Left lung (tissue), 10 donors: Measurements from ENCODE around the gene SRPX2. TPM values are rescaled to one million over a fixed set of nuclear protein-coding genes. Genes with fewer than 3 reads are reported as not detected.

Experiments used
- ATAC-seq: fragments of 200-7000 bp; cut with Tn5 transposase; one replicate; pipeline ENCODE4 v1.9.1; 2020; ENCODE audit warnings: moderate library complexity
- DNase-seq, 4 donors: peaks; one replicate each; pipeline ENCODE4 v3.0.0-alpha.2; 2013 to 2020
- H3K27ac ChIP-seq, 2 donors: fragments of 200-600 bp; sonication (generic) in 1 of 2; one replicate each; pipeline versions ENCODE4 v1.5.0 to v1.8.0; 2020 to 2021
- H3K27me3 ChIP-seq, 2 donors: fragments of 200-600 bp; sonication (generic) in 1 of 2; one replicate each; pipeline versions ENCODE4 v1.5.0 to v1.8.0; 2020 to 2021
- H3K36me3 ChIP-seq, 2 donors: fragments of 200-600 bp; sonication (generic) in 1 of 2; one replicate each; pipeline versions ENCODE4 v1.5.0 to v1.8.0; 2020 to 2021
- H3K4me1 ChIP-seq, 2 donors: fragments of 200-600 bp; one replicate each; pipeline ENCODE4 v1.8.0; 2021
- H3K4me3 ChIP-seq, 2 donors: fragments of 200-600 bp; sonication (generic) in 1 of 2; one replicate each; pipeline versions ENCODE4 v1.5.0 to v1.8.0; 2020 to 2021; ENCODE audit warnings: mild to moderate bottlenecking in 1 of 2
- H3K9me3 ChIP-seq, 2 donors: fragments of 200-600 bp; sonication (generic) in 1 of 2; one replicate each; pipeline versions ENCODE4 v1.5.0 to v1.8.0; 2020 to 2021
- CTCF ChIP-seq, 2 donors: fragments of 200-600 bp; sonication (generic) in 1 of 2; IDR thresholded peaks; one replicate each; pipeline versions ENCODE4 v1.5.0 to v1.8.0; 2021; ENCODE audit warnings: antibody characterized with exemption in 2 of 2
- intact Hi-C, 2 donors: fragments of 100-400 bp; cut with DNase I; formaldehyde crosslinking; loops; one replicate each; pipeline versions ENCODE4 v1.11.2 to v1.14.2; 2022
- polyA plus RNA-seq, 6 donors: library from polyadenylated mRNA; unstranded; fragments of 120-200 nt; gene quantifications; one replicate each; pipeline ENCODE4 v1.2.1, GENCODE V29; 2013; ENCODE audit not compliant: insufficient read length in 6 of 6
- total RNA-seq, 2 donors: library from RNA; stranded (reverse); fragmentation: NEBNext Ultra II Directional; extraction: Animal tissue kit (Norgen Biotek cat#: 25700); gene quantifications; one replicate each; pipeline ENCODE4 v1.2.1, GENCODE V29; 2021
- donor health status: DM: no; HTN: yes; CAD: no.
- donor health status: DM: no; HTN: no; CAD: no.

Gene SRPX2
- total and polyA plus RNA-seq, 8 donors, result 25.1 to 39.0 (median 34.1) TPM

DNA sequence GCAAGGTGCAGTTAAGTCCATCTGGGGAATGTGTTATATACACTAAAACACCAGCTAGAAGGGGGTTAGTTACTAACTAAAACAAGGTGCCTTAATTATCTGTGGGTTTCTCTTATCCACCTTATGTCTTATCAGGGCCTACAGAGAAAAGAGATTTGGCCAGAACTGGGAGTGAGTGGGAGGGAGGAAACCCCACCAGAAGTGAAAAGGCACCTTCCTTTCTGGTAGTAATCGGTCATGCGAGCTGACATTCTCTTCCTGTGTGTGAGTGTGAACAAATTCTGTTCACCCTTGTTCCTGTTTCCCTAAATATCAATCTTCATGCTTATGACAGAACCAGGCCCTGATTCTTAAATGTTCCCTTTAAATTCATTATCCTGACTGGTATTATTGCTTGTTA, 43.5 kb downstream of the SRPX2 start:
- H3K9me3 ChIP-seq, result no peaks in the 10 kb centered on the region
- no peaks in the 10 kb centered on the region for H3K36me3 ChIP-seq
- no peak overlapping the region for H3K4me3 ChIP-seq
- peaks cover 0 to 3% of the 10 kb centered on the region in 2 donors for H3K27me3 ChIP-seq
- H3K27ac ChIP-seq, result no peak overlapping the region
- TF ChIP-seq CTCF (IDR thresholded peaks at IDR 0.05), result no peak
- no peaks in the 10 kb centered on the region for H3K4me1 ChIP-seq
- ATAC-seq, result no peak
- no peak for DNase-seq
- intact Hi-C loops, result loop anchor here in 1 of 2 donors (5.0 kb wide), 1 partner anchor 80 kb away; no protein-coding TSS in a partner anchor

DNA sequence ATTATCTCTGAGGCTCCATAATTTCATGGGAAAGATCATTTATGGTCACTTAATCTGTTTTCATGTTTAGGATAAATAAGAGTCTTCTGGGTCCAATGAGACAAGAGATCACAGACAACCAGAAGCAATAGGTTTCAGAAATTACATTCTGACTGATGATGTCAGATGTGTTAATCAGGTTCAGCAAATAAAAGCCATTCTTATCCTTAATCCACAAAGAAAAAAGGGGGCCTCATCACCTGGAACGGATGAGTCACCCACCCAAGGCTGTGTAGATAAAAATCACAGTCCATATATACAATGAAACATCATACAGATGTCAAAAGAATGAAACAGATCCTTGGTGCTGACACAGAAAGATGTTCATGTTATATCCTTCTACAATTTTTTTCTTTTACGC, 51.3 kb downstream of the SRPX2 start:
- Histone ChIP-seq H3K9me3 (no peaks in the 10 kb centered on the region), H3K4me3 (no peak overlapping the region), H3K27ac (no peak overlapping the region), H3K27me3 (peaks cover 0 to 9% of the 10 kb centered on the region in 2 donors), H3K36me3 (no peaks in the 10 kb centered on the region), H3K4me1 (no peaks in the 10 kb centered on the region)
- no peak for TF ChIP-seq CTCF (IDR thresholded peaks at IDR 0.05)
- intact Hi-C loops, result no loop called here
- DNase-seq (no peak), ATAC-seq (no peak)

GRCh38 chrX:100695991-100696390, 52.0 kb downstream of the SRPX2 start:
- DNase-seq (no peak), ATAC-seq (no peak)
- Histone ChIP-seq H3K36me3 (no peaks in the 10 kb centered on the region), H3K4me1 (no peaks in the 10 kb centered on the region), H3K4me3 (no peak overlapping the region), H3K27me3 (peaks cover 0 to 9% of the 10 kb centered on the region in 2 donors), H3K9me3 (no peaks in the 10 kb centered on the region), H3K27ac (no peak overlapping the region)
- intact Hi-C loops, result no loop called here
- TF ChIP-seq CTCF (IDR thresholded peaks at IDR 0.05), result no peak

GRCh38 chrX:100696699-100697351, 52.8 kb downstream of the SRPX2 start:
- DNase-seq, result no peak
- no peak overlapping the region for H3K27ac ChIP-seq
- H3K27me3 ChIP-seq, result peaks cover 0 to 9% of the 10 kb centered on the region in 2 donors
- no peaks in the 10 kb centered on the region for H3K4me1 ChIP-seq
- intact Hi-C loops, result no loop called here
- no peak for TF ChIP-seq CTCF (IDR thresholded peaks at IDR 0.05)
- H3K9me3 ChIP-seq, result no peaks in the 10 kb centered on the region
- no peak overlapping the region for H3K4me3 ChIP-seq
- ATAC-seq, result no peak
- no peaks in the 10 kb centered on the region for H3K36me3 ChIP-seq

DNA sequence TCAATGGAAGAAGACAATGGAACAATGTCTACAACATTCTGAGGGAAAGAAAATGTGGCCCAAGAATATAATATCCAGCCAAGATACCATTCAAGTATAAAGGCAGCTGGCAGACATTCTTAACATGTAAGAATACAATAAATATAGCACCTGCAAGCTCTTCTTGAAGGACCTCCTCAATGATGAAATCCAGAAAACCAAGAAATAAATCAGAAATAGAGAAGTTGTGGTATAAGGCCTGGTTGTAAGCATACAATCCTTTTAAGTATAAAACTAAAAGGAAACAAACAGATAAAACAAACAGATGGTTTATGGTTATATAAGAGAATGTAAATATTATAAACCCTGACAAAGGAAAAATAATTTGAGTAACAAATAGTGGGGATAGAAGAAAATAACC, 54.6 kb downstream of the SRPX2 start:
- DNase-seq (no peak), ATAC-seq (no peak)
- Histone ChIP-seq H3K9me3 (no peaks in the 10 kb centered on the region), H3K27me3 (peaks cover 0 to 9% of the 10 kb centered on the region in 2 donors), H3K4me1 (no peaks in the 10 kb centered on the region), H3K36me3 (no peaks in the 10 kb centered on the region), H3K27ac (no peak overlapping the region), H3K4me3 (no peak overlapping the region)
- no peak for TF ChIP-seq CTCF (IDR thresholded peaks at IDR 0.05)
- intact Hi-C loops, result no loop called here
